ENCODE data around the gene KRT86.
"Not testable (repeated sequence)": the region's sequence is repeated elsewhere in the genome, so short reads cannot be mapped to it uniquely, and the experiment has no call there.

- not testable (repeated sequence) for TF ChIP-seq EZH2phosphoT487 (IDR thresholded peaks at IDR 0.05; ENCODE audit: borderline replicate concordance, low read length); CTCF (IDR thresholded peaks at IDR 0.05; ENCODE audit: low read depth, low read length, poor library complexity, severe bottlenecking)
Measured at GRCh38 chr12:52304941-52305411, 30.5 kb downstream of the KRT86 start.
